Activated T-helper 1 cell treated with Interleukin-2 at 50 U/mL for 16 hours (primary cell): ENCODE measurements around the gene LDB2.

Experiments used
- DNase-seq: peaks from one replicate; pipeline ENCODE4 v3.0.0-alpha.2; 2020; ENCODE audit warnings: low read depth

The LDB2 gene

DNA sequence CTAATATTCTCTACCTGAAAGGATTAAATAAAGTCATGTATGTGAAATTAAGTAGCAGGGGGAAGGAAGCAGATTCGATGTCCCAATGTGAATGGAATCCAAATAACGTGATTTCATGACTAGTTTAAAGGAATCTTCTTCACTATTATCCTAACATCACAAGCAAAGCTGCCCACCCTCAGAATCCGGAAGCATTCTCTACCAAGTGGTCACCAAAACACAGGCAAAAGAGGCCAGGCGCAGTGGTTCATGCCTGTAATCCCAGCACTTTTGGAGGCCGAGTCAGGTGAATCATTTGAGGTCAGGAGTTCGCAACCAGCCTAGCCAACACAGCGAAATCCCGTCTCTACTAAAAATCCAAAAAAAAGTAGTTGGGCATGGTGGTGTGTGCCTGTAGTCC, 212.9 kb downstream of the LDB2 start:
- DNase-seq: no peak

DNA sequence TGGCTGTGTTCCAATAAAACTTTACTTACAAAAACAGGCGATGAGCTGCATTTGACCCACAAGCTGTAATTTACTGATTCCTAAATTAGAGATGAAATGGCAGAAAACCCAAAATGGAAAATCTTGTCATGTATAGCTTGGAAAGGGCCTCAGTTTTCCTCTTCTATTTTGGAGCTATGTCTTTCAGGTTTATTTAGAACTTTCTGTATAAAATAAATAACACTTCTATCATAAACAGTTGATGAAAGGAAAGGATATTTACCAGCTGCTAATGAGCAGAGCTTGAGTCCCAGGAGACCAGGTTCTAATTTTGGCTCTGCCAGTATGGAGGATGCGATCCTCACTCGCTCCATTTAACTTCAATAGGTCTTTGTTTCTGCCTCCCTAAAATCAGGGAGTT, 213.5 kb downstream of the LDB2 start:
- DNase-seq: no peak

DNA sequence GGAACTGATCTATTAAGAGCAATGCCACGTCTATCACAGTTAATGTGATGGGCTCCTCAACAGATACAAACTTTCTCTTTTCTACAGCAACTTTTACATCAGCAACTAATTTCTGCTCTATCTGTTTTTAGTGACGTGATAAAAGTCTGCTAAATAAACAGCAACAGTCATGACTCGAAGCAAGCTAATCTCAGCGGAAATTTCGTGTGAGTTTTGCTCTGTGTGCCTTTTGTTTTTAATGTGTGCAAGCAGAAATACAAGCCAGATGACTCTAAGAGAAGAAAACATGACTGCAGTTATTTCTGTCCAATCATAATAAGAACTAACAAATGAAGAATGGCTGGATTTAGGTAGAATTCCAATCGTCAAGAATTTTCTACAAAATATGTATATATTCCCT, 214.3 kb downstream of the LDB2 start:
- DNase-seq: no peak

DNA sequence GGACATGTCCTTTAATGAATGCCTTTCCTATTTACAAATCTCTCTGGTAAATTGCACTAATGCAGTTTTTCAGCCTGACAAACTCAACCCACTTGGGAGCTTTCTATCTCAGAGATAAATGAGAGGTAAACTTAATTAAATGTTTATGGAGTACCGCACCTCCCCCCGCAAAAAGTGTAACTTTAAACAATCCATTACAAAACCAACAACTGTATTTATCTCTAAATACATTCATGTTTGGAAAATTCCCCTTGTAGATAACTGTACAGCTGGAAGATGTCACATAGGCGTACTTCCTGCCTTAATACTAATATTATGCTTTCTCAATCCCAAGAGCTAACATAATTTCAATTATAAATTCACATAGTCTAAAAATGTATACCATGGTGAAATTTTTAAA, 215.5 kb downstream of the LDB2 start:
- DNase-seq: no peak

DNA sequence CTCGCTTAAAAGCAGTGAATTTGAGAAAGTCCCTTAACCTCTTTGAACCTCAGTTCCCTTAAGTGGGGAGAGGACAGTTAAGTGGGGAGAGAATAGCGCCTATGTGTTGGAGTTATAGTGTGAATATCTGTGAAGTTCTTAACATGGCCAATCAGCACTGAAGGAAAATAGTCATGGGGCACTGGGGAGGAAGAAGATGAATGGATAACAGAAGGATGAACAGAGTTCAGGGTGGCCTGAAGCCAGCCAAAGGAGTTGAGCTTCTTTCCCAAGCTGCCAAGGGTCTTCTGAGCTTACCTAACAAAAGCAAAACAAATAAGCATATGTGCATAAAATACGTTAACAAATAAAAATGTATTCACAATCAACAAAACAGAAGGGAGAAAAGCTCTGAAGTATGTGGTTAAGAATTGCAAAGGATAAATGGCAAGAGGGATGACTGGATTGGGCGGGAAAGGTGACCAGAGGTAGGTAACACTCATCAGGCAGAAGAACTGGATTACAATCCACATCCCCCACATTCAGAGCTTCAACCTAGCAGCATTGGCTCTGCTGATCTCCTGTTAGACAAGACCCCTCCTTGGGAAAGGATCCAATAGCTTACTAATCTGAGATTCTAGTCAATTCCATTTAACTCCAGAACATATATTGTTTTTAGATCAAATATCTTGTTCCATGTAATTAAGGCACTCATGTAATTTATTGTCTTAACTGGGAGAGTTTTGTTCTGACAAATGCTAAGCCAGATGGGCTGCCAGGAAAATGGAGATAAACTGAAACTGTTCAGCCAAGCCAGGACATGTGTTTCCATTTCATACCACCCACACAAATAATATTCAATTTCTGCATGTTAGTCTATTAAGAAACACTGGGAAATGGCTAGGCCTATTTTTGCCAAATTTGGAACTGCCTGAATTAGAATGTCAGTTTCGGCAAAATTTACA, 221.2 kb downstream of the LDB2 start:
- no peak for DNase-seq

DNA sequence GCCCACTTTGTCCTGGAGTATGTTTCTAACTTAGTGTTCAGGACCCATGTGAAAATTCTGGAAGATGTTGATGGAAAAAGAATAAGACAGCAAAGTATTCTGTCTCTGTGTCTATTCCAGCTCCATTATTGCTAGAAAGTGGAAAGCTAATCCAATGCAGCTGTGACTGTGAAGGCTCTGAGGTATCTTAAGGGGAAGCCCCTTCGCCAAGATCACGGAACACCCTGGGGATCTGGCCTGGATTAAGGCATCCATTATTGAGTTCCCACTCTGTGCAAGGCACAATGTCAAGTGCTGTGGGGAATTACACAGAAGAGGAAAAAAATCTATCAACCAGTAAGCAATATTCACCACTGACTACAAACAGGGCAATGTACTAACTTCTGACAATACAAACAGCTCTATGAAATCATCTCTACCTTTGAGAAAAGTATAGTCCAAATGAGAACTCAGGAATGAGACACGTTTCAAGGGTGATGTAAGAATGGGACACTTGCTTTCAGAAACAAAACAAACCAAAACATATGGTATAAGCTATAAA, 222.1 kb downstream of the LDB2 start:
- no peak for DNase-seq

DNA sequence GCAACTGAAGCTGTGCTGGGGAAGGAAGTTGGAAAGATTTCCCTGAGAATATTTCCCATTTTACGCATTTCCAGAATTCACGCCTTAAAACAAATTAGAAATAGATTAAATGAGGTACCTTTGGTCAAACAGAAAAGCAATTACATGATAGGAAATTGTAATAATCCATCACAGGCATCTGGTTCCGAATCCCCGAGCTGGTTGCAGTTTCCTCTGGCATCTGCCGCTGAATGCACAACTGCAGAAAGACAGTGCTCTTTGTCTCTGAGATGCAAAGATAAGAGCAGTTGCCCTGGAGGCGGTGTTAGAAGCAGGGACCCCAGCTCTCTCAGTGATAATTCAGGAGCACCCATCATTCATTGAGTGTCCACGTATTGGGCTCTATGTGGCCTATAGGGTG, 224.4 kb downstream of the LDB2 start:
- DNase-seq: no peak

DNA sequence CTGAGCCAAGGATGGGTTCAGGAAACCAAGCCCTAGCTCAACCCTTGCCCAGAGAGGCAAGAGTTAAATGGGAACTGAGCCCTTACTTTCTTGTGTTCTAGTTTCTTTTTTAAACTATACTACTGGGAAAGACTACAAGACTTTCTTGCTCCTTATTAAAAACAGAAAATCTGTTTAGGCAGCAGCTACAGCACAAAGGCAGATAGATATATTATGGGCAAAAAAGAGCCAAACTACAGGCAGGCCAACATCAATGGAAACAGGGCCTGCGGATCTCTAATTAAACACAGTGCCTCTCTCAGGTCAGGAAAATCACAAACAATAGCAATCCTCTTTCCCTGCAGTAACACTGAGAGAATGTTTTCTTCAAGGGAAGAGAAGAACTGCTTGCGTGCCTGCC, 226.0 kb downstream of the LDB2 start:
- no peak for DNase-seq

DNA sequence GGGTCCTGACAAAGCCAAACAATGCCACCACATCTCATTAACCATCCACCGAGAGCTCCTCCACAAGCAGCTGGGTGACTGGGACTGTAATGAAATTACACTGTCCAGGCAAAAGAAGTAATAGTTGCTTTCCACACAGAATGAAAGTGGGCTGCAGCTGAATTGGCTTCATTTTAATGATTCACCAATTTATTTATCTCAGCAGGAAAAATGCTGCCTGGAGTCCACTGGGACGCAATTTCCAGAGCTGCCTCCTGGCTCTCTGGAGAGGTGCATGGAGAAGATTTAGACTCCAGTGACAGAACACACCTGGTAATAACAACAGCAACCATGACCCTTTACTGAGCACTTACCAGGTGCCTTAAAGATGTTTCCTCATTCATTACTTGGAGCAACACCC, 226.7 kb downstream of the LDB2 start:
- DNase-seq: no peak

DNA sequence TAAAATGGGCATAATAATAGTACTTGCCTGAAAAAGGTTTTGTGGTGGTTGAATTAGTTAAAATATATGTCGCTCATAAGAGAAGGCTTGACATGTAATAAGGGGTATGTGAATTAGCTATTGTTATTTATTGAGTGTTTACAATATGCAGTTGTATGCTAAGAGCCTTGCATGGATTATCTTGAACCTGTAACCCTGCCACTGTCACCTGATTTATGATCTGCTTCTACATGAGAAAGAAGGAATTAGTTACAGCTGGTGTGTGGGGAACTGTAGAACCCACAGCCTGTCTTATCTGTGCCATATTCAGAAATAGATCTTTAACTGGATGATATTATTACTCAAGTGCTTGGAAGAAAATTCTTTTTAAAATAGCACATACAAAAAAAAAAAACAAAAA, 227.7 kb downstream of the LDB2 start:
- DNase-seq: no peak

DNA sequence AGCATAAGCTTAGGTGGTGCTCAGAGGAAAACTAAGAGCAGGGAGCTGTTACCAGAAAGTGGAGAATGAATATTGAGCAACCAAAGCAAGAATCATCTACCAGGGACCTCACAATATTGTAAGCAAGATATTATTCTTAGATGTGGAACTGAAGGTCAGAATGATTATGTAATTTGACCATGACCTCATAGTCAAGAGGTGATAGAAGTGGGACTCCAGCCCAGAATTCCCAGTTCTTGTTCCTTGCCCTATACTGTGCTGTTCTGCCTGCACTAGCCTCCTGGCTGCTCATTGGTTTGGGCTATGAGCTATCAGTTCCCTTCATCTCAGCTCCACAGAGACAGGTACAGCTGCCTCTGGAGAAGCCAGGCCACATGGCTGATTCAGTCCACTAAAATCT, 229.4 kb downstream of the LDB2 start:
- no peak for DNase-seq

DNA sequence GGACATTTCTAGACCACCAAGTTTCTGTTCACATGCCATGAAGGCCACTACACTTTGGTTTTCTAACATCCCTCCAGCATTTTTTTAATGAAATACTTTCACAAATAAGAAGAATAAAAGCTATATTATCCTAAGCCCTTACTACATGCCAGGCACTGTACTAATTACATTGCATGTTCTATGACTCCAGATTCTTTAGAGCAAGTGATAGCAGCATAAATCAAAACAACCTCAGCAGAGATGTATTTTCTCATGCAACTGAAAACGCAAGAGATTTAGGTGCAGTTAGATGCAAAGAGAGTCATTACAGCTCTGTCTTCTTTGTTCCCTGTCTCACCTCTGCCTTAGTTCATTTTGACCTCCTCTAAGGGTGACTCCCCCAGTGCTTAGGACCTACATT, 230.0 kb downstream of the LDB2 start:
- no peak for DNase-seq

DNA sequence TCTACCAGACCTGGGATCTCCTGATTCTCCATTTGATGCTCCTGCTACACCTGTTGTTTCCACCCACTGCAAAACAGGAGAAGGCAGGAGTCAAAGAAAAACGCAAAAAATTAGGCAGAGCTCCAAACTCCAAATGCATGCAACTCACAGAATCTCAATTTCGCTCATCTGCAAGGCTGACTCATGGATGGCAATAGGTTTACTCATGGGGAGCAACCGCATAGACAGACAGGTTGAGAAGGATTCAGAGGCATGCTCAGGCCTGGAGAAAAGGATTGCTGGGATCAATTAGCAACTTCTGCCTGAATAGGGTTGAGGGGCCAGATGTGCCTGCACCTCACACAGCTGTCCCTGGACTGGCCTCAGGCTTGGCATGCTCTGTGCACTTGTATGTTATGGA, 231.0 kb downstream of the LDB2 start:
- DNase-seq: no peak

DNA sequence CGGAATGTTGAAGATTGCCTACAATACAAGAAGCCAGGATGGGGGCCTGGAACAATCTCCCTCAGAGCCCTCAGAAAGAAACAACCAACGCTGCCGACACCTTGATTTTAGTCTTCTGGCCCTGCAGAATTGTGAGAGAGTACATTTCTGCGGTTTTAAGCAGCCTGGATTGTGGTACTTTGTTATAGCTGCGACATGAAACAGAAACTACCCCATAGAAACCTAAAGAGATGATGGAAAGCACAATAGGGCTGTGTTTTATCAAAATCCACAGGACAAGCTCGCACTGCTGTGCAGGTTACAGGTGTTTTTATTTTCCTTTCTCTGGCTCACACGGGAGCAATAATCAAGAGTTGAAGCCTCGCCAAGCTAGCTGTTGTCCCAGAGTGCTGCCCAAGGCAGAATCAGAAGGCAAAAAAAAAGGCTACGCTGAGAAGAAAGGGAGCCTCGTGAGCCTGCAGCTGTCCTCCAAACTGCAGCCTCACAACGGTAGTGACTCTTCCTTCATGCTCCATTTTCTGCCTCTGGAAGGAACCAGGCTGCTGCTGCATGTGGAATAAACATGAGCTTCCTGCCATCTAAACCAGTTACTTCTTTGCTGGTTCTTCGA, 232.4 kb downstream of the LDB2 start:
- no peak for DNase-seq

DNA sequence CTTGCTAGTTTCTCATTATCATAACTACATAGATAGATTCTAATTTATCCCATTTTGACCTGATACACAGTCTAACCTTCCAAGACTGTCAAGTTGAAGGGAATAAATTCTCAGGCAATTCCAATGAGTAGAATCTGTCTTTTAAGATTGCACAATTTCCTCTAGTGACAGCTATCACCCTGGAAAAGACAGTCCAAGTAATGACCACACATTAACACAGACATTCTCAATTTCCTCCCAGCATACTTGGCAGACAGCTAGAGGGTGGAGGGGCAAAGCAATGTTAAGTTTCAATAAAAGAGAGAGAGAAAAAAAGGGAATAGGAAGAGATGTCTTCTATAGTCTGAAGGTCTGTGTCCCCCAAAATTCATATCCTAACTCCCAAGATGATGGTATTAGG, 234.7 kb downstream of the LDB2 start:
- DNase-seq: no peak

DNA sequence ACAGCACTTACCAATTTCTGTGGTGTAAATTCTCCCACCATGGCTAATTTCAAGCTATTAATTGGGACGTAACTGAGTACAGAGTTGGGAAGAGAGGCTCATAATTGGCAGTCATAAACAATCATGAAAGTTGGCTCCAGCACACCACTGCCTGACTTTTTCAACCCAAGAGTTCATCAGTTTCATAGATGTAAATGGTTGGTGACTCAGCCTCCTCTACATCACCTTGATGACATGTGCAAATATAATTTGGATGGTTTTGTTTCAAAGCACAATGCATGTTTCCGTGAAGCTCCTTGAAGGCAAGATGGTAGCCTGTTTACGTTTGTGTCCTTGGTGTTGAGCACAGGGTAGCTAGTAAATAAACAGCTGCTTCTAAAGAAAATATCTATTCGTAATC, 235.1 kb downstream of the LDB2 start:
- DNase-seq: no peak

DNA sequence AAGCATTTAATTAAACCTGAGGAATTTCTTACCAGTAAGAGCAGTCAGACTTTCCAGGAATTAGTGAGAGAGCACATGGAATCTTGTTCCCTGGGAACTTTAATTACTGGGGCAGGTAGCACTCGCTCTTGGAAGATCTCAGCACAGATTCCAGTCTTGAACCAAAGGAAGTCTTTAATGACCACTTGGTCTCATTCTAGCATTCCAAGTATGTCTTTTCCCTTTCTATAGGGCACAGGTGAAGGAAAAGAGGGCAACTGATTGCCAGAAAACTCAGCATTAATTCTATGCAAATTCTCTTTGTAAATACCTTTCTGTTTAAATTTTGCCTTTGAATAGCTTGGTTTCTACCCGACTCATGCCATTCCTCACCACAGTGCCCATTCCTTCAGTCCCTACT, 236.6 kb downstream of the LDB2 start:
- DNase-seq: no peak

DNA sequence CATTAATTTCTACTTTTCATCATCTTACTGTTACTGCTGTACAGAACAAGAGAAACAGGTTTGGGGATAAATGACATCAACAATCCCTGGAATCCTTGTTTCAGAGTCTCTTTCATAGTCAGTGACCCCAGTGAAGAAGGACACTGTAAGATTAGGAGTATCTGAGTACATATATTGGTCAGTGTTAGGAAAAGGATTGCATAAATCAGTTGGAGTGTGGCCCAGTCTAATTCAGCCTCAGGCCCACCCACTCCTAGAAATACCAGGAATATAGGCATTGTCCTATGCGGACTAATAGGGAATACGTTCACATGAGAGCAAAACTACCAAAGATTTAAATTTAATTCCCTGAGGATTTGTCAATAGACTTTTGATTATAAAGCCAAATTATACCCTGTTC, 237.8 kb downstream of the LDB2 start:
- DNase-seq: no peak

DNA sequence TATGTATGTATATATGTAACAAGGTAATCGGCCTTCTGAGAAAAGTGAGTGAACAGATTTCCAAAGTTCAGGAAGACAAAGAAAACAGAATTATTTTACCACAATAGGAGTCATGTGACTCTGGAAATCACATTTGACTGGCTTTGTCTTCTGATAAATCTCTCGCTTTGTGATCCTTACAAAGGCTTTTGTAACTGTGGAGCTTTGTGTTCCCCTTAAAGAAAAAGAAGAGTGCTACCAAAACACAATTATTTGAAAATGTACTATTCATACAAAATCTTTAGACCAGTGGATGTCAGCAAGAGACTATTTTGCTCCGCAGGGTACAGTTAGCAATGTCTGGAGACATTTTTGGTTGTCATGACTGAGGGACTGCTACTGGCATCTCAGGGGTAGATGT, 238.8 kb downstream of the LDB2 start:
- DNase-seq: no peak

DNA sequence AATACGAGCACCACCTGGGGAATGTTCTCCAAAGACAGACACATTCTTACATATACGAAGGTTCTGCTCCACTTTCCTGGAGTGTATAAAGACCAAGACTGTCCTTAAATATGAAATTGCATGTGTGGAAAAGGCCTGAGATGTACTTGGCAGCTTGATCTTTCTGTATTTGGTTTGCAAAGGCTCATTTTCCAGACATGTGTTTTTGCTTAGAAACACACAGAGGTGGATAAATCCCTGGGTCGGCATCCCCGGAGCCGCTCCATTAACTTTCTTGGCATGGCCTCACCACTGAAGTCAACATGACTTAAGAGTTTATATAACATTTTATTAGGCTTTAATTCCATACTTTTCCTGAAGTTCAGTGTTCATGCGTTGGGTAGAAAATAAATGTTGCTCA, 239.4 kb downstream of the LDB2 start:
- DNase-seq: no peak

DNA sequence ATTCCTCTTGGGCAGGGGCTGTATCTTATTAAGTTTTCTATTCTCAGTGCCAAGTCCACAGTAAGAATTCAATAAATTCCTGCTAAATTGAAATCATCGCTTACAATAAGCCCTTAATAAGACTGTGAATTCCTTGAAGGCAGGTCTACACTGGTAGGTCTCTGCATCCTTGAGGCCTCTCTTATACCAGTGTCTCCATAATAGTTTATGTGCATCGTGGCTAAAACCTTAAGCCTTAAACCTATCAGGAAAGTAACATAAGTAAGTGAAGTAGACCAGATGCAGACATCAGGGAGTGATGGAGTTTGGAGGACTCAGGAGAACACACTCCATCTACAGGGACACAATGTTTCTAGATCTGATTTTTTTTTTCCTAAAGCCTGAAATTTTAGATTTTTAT, 240.3 kb downstream of the LDB2 start:
- no peak for DNase-seq

DNA sequence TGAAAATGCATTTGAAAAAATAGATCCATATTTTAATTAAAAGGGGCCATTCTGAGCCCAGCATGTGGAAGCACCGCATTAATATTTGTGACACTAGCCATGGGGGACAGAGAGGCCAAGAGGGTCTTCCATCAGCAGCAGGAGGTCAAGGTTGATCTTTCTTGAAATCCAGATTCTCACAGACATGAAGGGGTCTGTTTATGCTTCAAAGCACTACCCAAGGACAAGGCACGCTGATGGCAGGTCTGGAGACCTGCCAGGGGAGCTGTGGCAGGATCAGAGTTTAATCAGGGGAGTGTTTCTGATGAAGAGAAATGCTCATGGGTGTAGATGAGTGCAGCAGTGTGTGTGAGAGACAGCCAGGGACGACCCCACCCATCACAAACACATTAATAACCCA, 243.3 kb downstream of the LDB2 start:
- DNase-seq: no peak

DNA sequence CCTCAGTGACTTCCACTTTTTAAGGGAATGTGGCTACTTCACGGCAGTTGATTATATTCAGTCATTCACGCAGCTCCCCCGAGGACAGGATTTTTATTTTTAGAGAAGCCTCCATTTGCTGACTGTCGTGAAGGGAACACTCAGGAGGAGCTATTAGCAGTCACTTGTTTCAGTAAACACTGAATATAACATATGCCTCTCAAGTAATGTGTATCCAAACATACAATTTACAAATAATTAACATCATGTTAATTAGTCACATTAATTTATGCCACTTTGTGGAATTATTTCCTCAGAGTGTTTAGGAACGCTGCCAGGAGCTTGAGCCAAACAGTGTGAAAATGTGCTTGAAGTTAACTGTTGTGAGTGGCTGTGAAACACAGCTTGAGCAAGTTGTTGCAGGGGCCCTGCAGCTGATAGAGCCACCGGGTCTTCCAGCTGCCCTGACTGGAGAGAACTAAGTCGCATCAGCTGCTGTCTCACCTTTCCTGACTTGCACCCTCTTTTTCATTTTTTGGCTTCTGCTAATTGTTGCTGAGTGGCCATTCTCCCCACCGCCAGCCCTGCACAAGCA, 245.6 kb downstream of the LDB2 start:
- DNase-seq: no peak
